Hepatocyte (in vitro differentiated cells): Measurements from ENCODE around the gene SIGLEC12.

Experiments
- EZH2 ChIP-seq: fragments of 200-600 bp; sonication (generic); IDR thresholded peaks from 2 replicates; pipeline ENCODE4 v1.6.1; 2016; ENCODE audit warnings: antibody characterized with exemption, mild to moderate bottlenecking, borderline replicate concordance
- EZH2phosphoT487 ChIP-seq: fragments of 200-600 bp; sonication (generic); IDR thresholded peaks from one replicate; pipeline ENCODE4 v1.6.1; 2018; ENCODE audit warnings: antibody characterized with exemption, mild to moderate bottlenecking, low read depth, moderate library complexity; ENCODE audit not compliant: unreplicated experiment, severe bottlenecking
- TF ChIP-seq, protein P1 (sequence below): fragments of 200-600 bp; sonication (generic); IDR thresholded peaks from 2 replicates; pipeline ENCODE4 v1.5.1; 2016; ENCODE audit warnings: antibody characterized with exemption, mild to moderate bottlenecking; ENCODE audit not compliant: poor library complexity

GRCh38 chr19:51524666-51525264, 23.2 kb upstream of the SIGLEC12 start:
- TF ChIP-seq, protein P1, sequence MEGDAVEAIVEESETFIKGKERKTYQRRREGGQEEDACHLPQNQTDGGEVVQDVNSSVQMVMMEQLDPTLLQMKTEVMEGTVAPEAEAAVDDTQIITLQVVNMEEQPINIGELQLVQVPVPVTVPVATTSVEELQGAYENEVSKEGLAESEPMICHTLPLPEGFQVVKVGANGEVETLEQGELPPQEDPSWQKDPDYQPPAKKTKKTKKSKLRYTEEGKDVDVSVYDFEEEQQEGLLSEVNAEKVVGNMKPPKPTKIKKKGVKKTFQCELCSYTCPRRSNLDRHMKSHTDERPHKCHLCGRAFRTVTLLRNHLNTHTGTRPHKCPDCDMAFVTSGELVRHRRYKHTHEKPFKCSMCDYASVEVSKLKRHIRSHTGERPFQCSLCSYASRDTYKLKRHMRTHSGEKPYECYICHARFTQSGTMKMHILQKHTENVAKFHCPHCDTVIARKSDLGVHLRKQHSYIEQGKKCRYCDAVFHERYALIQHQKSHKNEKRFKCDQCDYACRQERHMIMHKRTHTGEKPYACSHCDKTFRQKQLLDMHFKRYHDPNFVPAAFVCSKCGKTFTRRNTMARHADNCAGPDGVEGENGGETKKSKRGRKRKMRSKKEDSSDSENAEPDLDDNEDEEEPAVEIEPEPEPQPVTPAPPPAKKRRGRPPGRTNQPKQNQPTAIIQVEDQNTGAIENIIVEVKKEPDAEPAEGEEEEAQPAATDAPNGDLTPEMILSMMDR = no peak
- no peak for TF ChIP-seq EZH2
- no peak for TF ChIP-seq EZH2phosphoT487
